Retinal pigment epithelial cell (primary cell): Measurements from ENCODE around the gene DCDC2C.

Experiments used
- DNase-seq: peaks from one replicate; pipeline ENCODE4 v3.0.0-alpha.2; 2010; ENCODE audit warnings: low read depth
- H3K4me3 ChIP-seq: 2 replicates; pipeline ENCODE4 v1.5.1; 2011; ENCODE audit warnings: mild to moderate bottlenecking, low read length, control low read depth, moderate library complexity
- TF ChIP-seq, protein P1 (sequence below): conservative IDR thresholded peaks from 2 replicates; pipeline ENCODE4 v1.5.1; 2011; ENCODE audit warnings: low read depth, low read length, control low read depth, inconsistent platforms

Gene DCDC2C

DNA sequence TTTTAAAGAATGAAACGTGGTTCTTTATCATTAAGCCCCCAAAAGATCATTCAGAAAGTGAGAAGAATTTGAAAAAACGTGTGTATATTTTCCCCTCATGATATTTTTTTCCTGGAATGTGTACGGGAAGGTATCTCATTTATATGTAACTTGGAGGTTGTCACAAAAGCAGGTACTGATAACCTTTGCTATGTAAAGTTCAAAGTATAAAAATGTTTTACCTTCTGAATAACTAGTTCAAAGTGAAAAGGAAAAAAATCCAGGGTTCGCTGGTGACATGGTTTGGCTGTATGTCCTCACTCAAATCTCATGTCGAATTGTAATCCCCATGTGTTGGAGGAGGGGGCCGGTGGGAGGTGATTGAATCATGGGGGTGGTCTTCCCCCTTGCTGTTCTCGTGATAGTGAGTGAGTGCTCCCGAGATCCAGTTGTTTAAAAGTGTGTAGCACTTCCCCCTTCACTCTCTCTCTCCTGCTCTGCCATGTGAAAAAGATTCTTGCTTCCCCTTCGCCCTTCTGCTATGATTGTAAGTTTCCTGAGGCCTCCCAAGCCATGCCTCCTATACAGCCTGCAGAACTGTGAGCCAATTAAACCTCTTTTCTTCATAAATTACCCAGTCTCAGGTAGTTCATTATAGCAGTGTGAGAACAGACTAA lies 144.2 kb downstream of the DCDC2C start:
- TF ChIP-seq, protein P1, sequence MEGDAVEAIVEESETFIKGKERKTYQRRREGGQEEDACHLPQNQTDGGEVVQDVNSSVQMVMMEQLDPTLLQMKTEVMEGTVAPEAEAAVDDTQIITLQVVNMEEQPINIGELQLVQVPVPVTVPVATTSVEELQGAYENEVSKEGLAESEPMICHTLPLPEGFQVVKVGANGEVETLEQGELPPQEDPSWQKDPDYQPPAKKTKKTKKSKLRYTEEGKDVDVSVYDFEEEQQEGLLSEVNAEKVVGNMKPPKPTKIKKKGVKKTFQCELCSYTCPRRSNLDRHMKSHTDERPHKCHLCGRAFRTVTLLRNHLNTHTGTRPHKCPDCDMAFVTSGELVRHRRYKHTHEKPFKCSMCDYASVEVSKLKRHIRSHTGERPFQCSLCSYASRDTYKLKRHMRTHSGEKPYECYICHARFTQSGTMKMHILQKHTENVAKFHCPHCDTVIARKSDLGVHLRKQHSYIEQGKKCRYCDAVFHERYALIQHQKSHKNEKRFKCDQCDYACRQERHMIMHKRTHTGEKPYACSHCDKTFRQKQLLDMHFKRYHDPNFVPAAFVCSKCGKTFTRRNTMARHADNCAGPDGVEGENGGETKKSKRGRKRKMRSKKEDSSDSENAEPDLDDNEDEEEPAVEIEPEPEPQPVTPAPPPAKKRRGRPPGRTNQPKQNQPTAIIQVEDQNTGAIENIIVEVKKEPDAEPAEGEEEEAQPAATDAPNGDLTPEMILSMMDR = no peak
- no peak overlapping the region for H3K4me3 ChIP-seq
- no peak for DNase-seq

DNA sequence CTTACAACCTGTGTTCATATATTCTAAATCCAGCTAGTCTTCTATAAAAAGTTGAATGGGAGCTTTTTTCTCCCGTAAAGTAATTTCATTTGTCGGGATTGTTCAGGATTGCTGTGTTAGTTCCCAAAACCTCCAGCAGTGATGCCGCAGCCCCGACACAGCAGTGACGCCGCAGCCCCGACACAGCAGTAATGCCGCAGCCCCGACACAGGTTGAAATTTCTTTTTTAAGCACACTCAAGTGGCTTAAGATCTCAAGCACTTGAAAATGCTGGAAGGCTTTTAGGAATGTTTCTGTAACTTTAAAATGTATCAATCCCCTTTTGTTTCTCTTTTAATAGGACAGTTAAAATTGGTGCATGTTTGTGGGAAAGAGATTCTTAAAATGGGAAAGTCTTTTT lies 145.4 kb downstream of the DCDC2C start:
- TF ChIP-seq, protein P1 = no peak
- DNase-seq = no peak
- no peak overlapping the region for H3K4me3 ChIP-seq

DNA sequence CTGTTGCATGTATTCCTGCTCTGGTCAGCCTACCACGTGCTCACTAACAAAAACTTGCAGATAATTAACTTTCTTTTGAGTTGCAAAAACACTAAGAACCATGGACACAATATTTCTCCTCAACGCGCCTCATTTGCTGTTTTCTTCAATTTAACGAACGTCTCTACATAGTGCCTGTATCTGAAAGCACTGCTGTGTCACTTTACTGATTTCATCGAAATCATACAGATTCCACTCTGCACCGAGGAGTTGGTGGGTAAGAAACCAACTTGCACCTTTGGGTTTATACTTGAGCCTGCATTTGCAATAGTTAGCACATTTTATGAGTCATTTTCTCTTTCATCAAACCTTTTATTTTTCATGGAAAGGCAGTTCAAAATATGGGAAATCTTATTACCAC lies 145.8 kb downstream of the DCDC2C start:
- TF ChIP-seq, protein P1 = no peak
- no peak overlapping the region for H3K4me3 ChIP-seq
- no peak for DNase-seq

DNA sequence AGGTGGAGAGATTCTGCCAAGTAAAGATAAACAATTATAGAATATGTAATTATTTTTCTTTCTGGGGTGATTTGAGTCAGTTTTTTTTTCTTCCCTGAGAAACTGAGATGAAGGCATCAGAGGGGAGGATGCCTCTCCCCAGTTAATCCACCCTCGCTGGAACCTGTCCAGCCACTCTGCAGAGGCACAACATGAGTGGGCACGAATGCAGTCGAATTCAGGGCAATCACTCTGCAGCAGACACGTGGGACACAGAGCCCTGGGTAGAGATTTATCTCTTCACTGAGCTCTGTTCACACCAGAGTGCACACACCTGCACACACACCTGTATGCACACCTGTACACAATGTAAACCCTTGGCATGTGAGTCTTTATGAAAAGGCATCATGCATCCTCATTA lies 154.2 kb downstream of the DCDC2C start:
- DNase-seq = no peak
- TF ChIP-seq, protein P1 = no peak

DNA sequence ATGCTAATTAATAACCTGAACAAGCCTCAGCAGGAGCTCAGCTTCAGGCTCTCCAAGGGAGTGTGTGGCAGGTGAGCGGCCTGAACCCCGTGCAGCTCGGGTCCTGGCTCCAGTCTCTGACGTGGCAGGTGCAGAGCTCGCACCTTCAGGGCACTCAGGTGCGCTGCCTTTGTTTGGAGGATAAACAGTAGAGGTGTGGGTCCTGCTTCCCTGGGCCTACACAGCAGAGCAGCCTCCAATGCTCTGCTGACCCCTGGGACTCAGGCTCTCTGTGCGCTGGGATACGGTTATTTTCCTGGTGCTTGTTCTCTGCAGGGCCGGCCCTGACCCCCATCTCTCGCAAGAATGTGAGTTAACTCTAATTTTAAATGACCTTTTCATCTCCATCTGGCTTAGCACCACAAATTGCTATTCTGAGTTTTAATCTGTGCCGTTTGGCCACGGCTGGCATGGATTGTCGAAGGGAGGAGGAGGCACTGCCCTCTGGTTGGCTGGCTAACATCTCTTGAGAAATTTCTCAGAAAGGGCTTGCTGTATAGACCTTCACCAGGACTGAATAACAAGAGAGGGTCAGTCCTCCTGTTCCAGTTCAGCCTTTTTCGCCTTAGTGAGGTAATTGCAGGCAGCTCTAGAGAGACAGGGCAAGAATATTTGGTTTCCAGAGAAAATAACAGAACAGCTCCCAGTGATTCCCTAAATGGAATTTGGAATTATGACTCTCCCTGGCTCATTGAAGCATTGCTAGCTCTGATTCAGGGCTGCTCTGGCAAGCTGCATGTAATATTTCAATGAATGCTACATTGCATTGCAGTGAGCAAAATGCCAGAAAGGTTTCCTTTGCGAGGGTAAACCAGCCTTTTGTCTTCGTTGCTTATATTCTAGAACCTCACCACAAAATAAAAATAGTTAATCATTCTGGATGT lies 161.8 kb downstream of the DCDC2C start:
- no peak overlapping the region for H3K4me3 ChIP-seq
- TF ChIP-seq, protein P1 = no peak

More for the DNA sequence above, 154.2 kb downstream of the DCDC2C start:
- no peak overlapping the region for H3K4me3 ChIP-seq

DNA sequence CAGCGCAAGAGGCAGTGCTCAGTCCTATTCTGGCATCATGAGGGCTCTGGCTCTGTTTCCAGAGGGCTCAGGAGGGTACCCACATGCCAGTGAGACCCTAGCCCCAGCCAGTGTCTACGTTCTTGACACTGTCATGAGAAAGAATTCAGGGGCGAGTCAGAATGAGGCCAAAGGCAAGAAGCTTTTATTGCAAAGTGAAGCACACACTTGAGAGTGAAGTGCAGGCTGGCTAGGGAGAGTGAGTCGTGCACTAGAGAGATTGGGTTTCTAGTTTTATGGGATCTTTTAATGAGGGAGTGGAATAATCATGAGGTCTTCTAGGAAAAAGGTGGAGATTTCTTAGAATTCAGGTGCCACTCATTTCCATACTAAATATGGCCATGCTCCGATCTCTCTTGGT lies 164.1 kb downstream of the DCDC2C start:
- TF ChIP-seq, protein P1 = no peak
- no peak overlapping the region for H3K4me3 ChIP-seq
- DNase-seq = no peak

More for the DNA sequence above, 161.8 kb downstream of the DCDC2C start:
- no peak for DNase-seq
